GM19043 (cell line): ENCODE data around the gene PCSK9.

Experiments
- ATAC-seq: cut with Tn5 transposase; IDR thresholded peaks from one replicate; pipeline ENCODE4 v1.9.1; 2021; ENCODE audit warnings: low read depth; ENCODE audit not compliant: unreplicated experiment

The PCSK9 gene

DNA sequence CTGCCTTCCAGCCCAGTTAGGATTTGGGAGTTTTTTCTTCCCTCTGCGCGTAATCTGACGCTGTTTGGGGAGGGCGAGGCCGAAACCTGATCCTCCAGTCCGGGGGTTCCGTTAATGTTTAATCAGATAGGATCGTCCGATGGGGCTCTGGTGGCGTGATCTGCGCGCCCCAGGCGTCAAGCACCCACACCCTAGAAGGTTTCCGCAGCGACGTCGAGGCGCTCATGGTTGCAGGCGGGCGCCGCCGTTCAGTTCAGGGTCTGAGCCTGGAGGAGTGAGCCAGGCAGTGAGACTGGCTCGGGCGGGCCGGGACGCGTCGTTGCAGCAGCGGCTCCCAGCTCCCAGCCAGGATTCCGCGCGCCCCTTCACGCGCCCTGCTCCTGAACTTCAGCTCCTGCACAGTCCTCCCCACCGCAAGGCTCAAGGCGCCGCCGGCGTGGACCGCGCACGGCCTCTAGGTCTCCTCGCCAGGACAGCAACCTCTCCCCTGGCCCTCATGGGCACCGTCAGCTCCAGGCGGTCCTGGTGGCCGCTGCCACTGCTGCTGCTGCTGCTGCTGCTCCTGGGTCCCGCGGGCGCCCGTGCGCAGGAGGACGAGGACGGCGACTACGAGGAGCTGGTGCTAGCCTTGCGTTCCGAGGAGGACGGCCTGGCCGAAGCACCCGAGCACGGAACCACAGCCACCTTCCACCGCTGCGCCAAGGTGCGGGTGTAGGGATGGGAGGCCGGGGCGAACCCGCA lies at the start of gene PCSK9:
TSS of gene PCSK9 (plus strand) at position 207 of the 741 bp plus-strand sequence. CDS start at position 497, 290 bp downstream.
- ATAC-seq, result no peak

DNA sequence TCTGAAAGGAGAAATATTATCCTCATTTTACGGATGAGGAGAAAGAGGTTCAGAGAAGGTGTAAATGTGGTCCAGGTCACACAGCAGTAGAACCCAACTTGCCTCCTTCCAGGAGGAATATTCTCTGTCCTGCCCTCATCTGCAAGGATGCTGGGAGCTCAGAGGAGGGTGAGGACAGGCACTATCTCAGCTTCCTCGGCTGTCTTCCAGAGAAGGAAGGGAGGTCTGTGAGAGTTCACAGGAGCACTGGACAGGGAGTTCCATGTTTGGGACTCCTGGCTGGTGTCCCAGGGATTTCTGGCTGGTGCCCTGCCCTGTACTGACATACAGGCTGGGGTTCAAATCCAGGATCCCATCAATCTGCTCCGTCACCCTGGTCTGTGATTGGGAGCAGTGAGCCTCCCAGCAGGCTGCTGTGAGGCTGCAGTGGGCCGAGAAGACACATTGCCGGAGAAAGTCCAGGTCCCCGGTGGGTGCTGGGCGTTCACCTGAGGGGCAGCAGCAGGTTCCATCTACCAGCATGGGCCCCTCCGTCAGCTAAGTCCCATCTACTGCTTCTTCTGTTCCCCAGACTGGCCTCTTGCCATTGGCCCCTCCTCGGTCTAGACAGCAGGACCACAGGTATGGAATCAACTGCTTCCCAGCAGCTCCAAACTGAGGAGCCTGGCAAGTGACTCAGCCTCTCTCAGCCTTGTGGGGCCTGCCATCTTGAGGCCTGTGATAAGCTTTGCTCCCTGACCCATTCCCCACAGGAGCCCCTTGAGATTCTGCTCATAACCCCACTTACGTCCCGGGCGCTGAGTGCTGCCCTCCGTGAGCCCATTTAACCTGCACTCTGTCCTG lies 49.2 kb upstream of the PCSK9 start:
- no peak for ATAC-seq

DNA sequence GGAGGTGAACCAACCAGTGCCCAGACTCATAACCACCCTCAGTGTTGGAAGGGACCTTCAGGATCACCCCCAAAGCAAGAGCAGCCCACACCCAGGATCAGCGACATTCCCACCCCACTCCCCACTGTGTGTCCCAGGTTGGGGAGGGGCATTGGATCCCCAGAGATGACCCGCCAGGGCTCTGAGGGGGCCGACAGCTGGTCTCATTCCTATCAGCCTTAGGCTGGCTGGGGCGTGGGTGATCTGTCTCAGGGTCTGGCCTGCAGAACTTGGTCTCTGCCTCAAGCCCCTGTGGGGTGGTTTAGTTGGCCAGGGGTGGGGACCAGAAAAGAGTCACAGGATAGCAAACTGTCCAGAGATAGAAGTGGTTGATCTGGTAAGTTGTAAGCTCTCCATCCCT lies 48.4 kb upstream of the PCSK9 start:
- ATAC-seq, result no peak

DNA sequence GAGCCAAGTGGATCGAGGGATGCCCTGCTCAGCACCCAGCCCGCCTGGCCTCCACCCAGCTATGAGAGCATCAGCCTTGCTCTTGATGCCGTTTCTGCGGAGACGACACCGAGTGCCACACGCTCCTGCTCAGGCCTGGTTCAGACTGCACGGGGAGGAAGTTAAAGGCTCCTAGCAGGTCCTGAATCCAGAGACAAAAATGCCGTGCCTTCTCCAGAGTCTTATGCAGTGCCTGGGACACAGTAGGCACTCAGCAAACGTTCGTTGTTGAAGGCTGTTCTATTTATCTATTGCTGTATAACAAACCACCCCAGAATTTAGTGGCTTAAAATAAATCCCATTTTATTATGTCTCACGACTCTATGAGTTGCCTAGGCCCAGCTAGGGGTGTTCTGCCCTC lies 47.4 kb upstream of the PCSK9 start:
- ATAC-seq, result no peak

DNA sequence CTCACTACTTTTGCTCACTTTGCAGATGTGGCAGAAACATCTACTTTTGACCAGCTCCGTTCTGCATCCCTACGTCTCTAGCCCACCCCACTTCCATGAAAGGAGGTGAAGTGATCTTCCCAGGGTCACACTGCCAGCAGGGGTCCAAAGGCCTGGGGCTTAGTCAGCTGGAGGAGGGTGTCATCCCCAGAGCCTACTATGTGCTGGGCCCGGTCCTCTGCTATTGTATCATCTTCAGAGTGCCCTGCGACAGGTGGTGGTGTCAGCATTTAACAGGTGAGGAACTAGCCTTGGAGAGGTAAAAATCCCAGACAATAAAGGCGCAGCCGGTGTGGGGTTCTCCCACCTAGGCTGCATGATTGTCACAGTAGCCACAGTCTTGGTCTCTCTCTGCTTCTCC lies 46.2 kb upstream of the PCSK9 start:
- ATAC-seq, result no peak

DNA sequence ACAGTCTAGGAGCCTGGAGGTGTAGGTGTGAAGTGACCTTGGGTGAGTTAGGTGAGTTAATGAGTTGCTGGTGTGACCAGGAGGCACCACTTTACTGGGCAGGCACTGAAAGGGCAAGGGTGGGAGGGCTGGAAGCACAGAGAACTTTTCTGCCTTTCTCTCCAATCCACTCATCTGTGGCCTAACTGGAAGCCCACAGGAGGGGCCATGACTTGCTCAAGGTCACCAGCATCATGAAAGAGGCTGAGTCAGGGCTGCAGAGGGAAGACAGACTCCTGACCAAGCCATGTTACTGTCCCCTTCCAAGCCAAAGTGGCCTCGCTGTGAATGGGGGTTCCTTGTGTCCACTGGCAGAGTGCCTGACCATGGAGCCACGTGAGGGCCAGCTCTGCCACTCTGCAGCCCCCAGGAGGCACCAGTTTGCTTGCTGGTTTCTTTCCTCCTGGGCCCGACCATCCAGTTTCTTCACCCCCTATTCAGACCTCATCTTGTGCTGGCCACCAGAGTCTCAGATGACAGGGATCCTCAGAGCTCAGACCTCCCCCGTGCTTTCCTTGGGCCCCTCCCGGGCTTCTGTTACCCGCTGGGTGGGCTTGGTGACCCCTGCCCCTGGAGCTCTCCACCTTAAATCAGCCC lies 44.9 kb upstream of the PCSK9 start:
- ATAC-seq, result no peak

DNA sequence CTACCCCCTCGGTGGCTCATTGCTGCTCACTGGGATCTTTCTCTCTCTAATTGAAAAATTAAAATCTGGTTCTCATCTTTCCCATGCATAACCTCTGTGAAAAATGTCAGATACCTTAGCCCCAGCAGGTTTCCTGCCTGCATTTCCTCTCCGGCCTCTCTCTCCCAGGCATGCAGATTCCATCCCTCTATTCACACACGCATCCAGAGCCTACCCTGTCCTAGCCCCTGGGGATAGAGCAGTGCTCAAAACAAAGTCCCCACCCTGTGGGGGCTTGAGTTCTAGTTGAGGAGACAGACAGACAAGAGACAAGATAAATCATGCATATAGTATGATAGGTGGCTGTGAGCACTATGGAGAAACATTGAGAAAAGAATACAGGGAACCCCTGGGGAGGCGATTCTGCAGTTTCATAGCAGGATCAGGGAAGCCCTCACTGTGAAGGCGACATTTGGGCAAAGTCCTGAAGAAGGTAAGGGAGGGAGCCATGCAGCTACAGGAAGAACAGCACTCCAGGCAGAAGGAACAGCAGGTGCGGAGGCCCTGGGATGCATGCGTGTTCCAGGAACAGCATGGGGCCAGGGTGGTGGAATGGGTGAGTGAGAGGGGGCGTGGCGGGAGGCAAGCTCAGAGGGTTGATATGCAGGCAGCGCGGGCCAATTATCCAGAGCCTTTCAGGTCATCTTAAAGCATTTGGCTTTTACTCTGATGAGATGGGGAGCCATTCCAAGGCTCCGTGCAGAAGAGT lies 44.2 kb upstream of the PCSK9 start:
- ATAC-seq, result no peak

DNA sequence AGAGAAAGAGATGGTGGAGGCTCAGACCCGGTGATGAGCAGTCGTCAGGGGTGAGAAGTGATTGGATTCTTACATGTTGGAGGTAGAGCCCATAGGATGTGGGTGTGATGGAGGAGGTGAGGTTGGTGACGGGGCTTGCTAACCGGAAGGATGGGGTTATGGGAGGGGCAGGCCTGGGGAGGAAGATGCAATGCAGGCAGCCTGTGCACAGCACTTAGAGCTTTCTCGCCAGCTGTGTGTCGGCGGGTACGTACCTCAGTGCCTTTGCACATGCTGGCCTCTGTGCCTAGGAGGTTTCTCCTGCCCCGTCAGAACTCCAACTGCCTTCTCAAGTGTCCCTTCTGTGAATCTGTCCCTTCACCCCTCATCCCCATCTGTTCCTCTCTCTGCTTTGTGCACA lies 43.5 kb upstream of the PCSK9 start:
- ATAC-seq, result no peak

DNA sequence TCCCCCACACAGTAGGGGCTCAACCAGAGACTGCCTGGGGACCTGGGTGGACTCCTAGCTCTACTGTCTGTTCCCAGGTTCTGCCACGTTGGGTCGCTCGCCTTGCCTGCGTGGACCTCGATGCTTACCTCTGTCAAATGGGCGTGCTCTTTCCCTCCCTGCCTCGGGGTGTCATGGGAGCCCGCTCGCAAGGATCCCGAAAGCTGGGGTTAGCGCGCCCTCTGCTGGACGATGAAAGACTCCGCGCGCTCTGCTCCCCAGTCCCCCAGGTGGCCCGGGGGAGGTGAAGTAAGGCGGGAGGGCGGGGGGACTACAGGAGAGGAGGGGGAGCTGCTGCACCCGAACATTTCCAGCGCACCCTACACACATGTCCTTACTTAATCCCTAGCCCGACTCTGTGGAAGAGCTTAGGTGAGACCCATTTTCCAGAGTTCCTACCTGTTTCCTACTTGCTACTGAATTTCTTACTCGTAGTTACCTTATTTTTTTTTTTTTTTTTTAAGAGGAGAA lies 42.9 kb upstream of the PCSK9 start:
- ATAC-seq, result no peak

DNA sequence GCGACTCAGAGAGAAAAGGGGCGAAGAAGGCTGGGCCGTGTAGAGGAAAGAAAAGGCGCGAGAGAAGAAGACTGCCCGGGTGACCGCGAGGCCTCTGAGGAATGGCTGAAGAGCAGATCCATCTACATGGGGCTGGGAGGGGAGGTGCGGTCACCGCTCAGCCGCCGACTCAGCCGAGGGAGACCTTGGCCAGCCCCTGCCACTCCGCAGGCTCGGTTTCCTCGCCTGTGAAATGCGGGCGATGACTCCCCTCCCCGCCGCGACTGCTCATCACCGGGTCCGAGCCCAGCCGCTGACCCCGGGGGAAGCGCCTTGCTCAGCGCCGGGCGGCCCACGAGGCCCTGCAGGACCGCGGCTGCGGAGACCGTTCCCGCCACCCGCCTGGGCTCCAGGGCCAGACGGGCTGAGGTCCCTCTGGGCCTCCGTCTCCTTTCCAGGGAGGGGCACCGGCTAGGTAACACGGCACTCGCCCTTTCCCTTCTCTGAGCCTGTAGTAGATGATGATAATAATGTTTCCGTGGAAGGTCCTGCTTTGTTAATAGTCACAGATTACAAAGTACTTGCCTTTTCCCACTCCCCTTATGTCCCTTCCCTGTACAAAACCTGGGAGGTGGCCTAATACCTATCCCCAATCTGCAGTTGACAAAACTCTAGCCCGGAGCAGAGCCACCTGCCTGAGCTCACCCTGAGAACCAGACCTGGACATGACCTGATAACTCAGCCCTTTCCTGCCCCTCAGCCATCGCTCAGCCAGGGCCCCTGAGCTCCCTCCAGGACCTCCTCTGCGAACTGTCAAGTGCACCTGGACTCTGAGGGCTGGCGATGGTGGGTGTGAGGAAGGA lies 42.3 kb upstream of the PCSK9 start:
- no peak for ATAC-seq

DNA sequence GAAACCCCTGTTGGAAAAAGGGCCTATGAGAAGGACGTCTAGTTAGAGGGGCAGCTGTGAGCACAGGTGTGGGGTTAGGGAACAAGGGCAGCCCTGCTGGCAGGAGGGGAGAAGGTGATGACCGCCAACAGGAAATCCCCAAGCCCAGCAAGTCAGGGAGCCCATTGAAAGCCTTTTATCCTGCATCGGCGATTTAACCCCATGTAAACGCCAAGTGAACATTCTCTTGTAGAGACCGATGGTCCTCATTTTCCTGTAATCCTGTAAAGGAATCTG lies 41.7 kb upstream of the PCSK9 start:
- no peak for ATAC-seq

DNA sequence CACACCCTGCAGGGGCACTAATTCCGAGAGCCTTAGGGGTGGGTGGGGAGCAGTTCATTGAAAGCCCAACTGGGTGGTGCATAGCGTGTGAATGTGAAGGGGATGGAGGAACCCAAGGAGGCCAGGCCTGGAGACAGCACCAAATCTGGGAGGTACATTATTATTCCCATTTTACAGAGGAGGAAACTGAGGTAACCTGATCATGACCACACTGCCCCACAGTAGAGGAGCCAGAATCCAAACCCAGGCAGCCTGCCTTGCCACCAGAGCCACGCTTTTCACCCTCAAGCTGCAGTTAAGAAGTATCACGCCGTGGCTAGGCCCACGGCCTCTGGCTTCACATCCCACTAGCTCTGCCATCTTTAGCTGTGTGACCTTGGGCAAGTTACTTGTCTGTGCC lies 41.2 kb upstream of the PCSK9 start:
- no peak for ATAC-seq

DNA sequence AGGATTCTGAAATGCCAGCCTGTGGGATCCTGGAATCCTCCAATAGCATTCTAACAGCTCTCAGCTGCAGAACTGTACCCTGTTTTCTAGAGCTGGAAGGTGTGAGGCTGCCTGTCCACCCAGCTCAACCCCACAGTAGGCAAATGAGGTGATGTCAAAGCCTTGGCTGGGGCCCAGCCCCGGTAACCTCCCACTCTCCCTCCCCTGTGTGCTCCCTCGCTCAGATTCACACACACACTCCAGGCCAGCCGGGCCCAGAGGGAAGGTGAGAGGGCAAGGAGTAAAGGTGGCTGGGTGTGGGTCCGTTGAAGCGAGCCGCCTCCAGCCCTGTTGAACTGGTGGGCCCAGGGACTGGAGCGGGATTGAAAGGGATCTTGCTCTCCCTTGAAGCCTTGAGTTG lies 40.7 kb upstream of the PCSK9 start, which contains the start of gene BSND:
TSS of gene BSND (plus strand) at position 257 of the 400 bp plus-strand sequence. CDS start 254 bp downstream, outside the sequence.
- ATAC-seq, result no peak

DNA sequence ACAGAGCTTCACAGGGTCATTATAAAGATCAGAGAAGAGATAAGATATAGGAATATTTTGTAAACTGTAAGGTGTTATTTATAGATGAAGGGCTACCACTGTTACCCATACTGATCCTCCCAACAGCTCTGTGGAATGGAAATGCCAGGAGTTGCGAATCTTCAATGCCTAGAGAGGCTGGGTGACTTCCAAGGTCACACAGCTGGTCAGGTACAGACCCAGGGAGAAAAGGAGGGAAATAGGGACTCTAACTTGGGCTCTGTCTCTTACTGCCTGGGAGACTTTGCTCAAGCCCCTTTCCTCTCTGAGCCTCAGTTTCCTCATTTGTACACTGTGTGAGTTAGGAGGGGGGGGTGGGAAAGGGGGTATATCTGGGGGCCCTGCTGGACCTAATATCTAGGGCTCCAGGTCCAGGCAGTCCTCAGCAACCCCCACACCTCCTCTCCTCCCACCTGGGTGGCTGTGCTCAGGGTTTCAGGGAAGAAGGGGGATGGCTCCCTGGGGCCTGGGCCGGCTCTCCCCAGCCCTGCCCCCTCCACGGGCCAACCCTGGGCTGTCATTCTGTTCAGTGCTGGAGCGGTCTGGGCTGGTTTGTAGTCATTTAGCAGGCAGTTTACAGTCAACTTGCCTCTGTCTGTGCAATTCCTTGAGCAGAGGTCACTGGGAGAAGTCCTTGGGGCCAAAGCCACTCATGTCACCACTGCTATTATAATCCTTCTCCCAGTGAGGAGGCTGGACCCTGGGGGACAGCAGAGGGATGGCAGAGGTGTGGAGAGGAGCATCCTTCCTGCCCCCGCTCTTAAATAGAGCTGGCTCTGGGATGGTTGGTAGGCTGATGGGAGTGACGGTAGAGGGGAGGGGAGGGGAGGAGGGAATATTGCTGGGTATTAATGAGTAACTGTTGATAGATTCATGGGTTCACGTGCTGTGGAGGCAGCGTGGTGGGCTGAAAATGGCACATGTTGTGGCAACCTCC lies 39.0 kb upstream of the PCSK9 start:
- ATAC-seq, result no peak

DNA sequence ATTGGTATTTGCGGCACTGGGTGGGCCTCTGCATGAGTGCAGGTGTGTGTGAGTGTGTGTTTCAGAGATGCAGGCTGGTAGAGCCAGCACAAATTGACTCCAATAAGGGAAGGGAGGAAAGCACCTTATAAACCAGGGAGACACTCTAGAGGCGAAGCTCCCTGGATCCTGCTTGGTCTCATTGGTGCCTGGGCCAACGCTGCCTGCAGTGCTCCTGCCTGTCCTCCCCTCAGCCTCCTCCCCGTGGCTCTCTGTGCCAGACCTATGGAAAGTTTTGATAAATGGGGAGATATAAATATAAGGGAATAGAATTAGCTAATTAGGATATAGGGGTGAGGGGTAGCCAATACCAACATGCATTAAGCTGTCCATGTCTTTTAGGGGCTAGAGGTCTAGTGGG lies 38.0 kb upstream of the PCSK9 start:
- ATAC-seq, result no peak

DNA sequence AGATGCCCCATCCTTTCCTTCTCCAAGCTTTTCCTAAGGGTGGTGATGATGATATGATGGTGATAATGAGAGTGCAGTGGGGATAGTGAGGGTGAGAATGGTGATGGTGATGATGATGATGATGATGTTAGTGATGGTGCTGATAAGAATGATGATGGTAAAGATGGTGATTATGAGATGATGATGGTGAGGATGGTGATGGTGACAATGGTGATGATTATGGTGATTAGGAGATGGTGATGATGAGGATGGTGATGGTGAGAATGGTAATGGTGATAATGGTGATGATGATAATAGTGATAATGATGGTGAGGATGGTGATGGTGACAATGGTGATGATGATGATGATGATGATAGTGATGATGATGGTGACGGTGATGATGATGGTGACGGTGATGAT lies 36.7 kb upstream of the PCSK9 start:
- ATAC-seq, result no peak

DNA sequence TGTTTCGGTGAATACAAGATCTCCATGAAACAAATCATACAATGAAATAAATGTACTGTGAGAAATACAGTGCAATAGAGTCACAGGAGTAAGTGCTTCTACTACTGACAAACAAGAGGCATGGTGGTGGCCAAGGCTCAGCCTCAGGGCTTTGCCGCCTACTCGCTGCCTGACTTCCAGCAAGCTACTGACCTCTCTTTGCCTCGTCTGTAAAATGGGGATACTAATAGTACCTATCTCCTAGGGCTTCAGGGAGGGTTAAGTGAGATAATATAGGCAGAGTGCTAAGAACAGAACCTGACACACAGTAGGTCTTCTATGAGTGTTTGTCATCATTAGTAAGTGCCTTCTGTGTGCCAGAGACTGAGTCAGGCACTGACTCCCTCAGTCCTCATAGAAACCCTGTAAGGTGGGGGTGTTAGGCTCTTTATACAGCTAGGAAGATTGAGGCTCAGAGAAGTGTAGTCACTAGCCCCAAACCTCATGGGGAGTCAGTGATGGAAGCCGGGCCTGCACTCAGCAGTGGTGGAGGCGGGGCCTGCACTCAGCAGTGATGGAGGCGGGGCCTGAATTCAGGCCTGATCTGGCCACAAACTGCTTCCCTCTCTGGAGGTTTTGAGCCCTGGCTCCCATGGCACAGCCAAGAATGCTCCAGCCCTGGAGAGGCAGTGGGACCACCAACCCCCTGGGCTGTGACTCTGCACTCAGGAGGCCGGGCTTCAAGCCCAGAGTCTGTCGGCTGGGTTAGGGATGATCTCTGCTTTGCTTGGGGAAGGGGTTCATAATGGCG lies 33.8 kb upstream of the PCSK9 start:
- no peak for ATAC-seq

DNA sequence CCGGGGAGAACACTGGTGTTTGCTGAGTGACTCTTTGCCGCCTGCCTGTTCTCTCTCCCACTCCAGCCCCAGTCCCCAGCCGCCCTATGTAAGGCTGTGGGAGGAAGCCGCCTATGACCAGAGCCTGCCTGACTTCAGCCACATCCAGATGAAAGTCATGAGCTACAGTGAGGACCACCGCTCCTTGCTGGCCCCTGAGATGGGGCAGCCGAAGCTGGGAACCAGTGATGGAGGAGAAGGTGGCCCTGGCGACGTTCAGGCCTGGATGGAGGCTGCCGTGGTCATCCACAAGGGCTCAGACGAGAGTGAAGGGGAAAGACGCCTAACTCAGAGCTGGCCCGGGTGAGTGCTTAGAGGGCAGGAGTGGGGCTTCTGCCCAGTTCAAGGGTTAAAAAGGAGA lies 32.4 kb upstream of the PCSK9 start:
- no peak for ATAC-seq
